GM19468 (cell line): ENCODE measurements around the gene GPR157.
"Not testable (repeated sequence)": the region's sequence is repeated elsewhere in the genome, so short reads cannot be mapped to it uniquely, and the experiment has no call there.

Experiments
- ATAC-seq: cut with Tn5 transposase; IDR thresholded peaks from one replicate; pipeline ENCODE4 v1.9.1; 2021; ENCODE audit warnings: mild to moderate bottlenecking, moderate library complexity, moderate number of reproducible peaks; ENCODE audit not compliant: unreplicated experiment; ENCODE audit errors: extremely low read depth

GPR157 gene, protein sequence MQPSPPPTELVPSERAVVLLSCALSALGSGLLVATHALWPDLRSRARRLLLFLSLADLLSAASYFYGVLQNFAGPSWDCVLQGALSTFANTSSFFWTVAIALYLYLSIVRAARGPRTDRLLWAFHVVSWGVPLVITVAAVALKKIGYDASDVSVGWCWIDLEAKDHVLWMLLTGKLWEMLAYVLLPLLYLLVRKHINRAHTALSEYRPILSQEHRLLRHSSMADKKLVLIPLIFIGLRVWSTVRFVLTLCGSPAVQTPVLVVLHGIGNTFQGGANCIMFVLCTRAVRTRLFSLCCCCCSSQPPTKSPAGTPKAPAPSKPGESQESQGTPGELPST

GRCh38 chr1:9128520-9129265, at the start of gene GPR157:
GPR157 (minus strand) TSS chr1:9129102; CDS start chr1:9129027, 75 bp downstream.
- no peak for ATAC-seq

DNA sequence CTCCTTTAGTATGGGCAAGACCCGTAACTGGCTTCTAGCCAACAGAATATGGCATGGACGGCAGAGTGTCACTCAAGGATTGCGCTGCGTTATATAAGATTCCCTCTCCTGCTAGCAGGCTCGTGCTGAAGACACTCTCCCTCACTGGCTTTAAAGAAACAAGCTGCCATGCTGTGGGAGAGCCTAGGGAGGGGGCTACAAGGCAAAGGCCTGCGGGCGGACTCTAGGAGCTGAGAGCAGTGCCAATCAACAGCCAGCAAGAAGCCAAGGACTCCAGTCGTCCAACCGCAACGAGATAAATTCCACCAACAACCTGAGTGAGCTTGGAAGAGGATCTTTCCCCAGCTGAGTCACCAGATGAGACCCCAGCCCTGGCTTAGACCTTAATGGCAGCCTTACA, 45.9 kb upstream of the GPR157 start:
- ATAC-seq: no peak

GRCh38 chr1:9174243-9174642, 45.3 kb upstream of the GPR157 start:
- ATAC-seq: no peak

GRCh38 chr1:9169601-9170137, 40.8 kb upstream of the GPR157 start:
- no peak for ATAC-seq

DNA sequence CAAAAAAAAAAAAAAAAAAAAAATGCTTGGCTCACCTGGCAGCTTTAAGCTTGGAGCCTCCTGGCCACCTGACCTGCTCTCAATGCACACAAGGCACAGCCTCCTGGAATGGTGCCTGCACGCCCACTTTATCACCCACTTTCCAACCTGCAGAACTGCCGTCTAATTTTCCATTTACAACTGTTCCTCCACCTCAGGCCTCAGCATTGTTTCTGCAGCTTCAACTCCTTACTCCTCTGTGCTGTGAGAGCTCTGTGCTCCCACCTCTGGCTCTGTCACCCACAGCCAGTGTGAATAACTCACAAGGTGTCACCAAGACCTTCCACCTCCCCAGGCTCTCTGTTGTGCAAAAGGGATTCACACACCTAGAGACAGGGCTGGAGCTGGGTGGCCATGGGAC, 38.7 kb upstream of the GPR157 start:
- no peak for ATAC-seq

- ATAC-seq: no peak
Observed at GRCh38 chr1:9166289-9167235, 37.7 kb upstream of the GPR157 start.

DNA sequence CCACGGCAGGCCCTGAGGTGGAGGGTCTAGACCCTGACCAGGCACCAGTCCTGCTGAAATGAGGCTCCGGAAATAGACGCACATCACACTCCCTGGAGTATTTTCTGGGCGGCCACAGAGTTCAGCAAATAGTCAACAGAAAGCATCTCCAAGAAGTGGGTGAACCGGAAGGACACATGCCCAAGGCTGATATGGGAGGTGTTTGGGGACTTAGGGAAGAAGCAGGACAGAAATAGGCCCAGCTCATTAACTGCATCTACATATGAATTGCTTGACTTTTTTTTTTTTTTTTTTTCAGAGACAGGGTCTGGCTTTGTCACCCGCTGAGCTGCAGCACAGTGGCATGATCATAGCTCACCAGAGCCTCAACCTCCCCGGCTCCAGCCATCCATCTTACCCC, 36.5 kb upstream of the GPR157 start:
- ATAC-seq: no peak

GRCh38 chr1:9164919-9165318, 36.0 kb upstream of the GPR157 start:
- no peak for ATAC-seq

GRCh38 chr1:9164532-9164900, 35.6 kb upstream of the GPR157 start:
- ATAC-seq: no peak

DNA sequence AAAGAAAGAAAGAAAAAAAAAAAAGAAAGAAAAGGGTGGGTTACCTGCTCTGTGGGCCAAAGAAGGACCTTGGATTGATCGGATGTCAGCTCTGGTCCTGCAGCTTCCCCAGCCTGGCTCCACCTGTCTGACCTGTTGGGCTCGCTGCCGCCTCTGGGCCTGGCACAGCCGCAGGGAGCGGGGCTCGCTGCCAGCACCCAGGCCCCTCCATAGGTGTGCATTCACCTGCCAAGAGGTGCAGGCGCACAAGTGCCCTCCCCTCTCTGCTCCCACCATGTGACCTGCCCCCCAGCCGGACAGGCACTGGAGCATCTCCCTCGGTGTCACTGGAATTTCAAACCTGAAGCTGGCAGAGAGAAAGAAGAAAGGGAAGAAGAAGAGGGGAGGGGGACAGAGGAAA, 33.1 kb upstream of the GPR157 start:
- ATAC-seq: no peak

DNA sequence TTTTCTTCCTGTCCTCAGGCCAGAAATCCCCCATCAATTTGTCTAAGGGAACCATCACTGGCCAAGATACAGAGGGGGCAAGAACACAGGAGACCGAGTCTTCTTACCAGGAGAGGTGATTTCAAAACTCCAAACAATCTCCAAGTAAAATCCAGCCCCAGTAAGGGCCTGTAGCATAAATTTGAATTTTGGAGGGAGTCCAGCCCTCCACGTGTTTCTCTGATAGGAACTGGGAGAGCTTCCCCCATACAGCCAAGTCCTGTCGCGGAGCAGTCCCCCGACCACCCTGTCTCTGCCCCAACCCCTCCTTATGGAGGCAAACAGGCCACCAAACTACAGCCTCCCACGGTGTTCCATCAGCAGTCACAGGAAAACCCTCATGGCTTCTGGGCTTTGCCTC, 32.4 kb upstream of the GPR157 start:
- no peak for ATAC-seq

DNA sequence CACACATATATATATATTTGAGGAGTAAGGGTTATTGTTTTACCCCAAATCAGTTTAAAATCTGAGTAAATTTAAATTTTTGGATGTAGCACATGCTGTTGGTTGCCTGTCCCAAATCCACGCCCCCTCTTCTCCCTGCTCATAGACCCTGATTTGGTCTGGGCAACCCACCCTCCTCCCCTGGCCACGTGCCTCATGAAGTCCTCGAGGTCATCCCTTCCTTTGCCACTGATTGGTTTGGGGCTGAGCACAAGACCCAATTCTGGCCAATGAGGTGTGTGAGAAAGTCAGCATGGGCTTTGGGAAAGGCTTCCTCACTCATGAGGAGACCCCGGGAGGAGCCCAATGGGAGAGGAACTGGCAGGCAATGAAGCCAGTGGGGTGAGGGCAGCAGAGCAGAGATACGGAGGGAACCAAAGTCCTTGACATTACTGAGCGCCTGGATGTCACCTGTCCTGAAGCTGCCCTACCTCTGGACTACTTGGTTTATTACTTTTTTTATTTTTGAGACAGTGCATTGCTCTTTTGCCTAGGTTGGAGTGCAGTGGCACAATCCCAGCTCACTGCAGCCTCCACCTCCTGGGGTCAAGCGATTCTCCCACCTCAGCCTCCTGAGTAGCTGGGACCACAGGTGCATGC, 31.3 kb upstream of the GPR157 start:
- no peak for ATAC-seq

GRCh38 chr1:9155879-9156278, 27.0 kb upstream of the GPR157 start:
- ATAC-seq: no peak

DNA sequence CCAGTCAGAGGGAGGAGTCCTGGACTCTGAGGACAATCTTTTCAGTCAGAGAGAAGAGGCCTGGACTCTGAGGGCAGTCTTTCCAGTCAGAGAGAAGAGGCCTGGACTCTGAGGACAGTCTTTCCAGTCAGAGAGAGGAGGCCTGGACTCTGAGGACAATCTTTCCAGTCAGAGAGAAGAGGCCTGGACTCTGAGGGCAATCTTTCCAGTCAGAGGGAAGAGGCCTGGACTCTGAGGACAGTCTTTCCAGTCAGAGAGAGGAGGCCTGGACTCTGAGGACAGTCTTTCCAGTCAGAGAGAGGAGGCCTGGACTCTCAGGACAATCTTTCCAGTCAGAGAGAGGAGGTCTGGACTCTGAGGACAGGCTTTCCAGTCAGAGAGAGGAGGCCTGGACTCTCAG, 26.5 kb upstream of the GPR157 start:
- ATAC-seq: not testable (repeated sequence)

GRCh38 chr1:9153152-9153551, 24.2 kb upstream of the GPR157 start:
- ATAC-seq: no peak

DNA sequence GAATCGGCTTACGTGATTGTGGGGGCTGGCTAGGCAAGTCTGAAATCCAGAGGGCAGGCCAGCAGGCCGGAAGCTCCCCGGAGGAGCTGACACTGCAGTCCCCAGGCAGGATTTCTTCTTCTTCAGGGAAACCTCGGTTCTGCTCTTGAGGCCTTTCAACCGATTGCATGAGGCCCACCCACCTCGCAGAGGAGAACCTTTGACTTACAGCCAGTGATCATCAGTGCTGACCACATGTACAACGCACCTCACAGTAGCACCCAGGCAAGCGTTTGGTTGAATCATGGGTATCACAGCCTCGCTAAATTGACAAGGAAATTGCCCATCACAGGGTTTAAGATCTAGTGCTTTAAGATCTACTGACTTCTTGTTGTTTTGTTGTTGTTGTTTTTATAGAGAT, 23.6 kb upstream of the GPR157 start:
- no peak for ATAC-seq

DNA sequence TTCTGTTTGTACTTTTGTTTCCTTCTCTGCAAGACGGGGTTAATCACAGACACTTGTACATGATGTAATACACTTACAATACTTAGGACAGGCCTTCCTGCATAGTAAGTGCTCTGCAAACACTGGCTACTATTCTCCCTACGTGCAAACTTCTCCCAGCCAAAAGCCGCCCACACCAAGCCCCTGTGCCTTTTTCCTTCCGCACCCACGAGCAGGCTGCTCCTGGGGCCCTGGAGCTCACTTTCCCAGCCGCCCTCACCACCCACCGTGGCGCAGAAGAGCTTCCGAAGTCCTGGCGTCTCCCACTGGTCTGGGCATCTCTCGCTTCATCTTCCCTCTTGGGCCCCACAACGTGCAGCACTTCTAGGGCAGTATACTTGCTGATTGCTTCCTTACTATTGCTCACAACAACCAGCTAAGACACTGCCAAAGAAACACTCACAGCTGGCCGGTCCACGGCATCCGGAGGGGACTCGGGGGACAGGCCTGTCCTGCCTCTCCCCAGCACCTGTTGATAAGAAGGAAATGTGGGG, 22.5 kb upstream of the GPR157 start:
- ATAC-seq: no peak

DNA sequence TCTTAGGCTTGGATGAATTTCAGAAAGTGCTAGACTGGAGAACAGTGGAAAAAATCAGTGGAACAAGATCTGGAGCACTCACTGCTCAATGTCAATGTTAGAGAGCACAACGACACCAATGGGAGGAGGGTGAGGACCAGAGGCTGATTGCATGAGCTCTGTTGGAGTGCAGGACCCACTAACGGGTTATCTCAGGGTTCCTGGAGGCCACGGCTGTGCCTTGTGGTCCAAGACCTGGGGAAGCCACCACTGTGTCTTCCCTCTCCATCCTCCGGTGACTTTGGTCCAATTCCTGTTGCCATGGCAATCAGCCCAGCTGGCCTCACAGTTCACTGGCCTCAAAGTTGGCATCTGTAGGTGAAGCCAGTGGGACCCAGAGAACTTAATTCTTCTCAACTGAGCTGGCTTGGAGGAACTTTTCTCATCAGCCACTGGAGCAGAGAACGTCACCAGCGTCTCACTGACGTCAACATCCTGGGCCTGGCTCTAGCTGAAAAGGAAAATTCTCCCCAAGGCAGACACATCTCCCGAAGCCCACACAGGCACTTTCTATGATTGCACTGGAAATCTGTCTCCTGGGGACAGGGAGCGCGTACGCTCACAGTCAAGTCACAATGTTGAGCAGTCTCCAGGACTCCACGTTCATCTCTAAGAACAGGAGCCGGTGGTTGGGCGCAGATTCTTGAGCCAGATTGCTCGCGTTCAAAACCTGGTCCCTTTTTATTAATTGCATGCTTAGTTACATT, 21.9 kb upstream of the GPR157 start:
- ATAC-seq: no peak
